ENCODE data around the gene OR5V1. TPM values are rescaled to one million over a fixed set of nuclear protein-coding genes. Genes with fewer than 3 reads are reported as not detected.

Gene OR5V1
- total RNA-seq, 1 experiment from 2014 or later: not detected

DNA sequence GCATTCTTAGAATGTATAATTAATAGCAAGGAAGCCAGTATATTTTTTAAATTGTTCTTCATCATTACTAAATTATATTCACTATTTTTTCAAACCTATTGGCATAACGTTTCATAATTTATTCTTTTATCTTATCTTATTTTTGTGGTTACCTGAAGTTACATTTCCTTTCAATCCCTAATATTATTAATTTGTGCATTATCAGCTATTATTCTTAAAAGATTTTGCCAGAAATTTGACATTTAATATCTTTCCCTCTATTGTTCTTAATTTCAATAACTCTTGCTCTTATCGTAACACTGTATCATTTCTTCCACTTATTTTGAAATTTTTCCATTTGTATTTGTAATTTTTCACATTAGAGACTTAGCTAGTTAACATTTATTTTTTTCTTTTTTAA is 48.7 kb downstream of the OR5V1 start:
- no peaks in the 10 kb centered on the region for H3K4me1 ChIP-seq (ENCODE audit: control insufficient read depth in 1 of 2, insufficient read depth in 2 of 2, low read length in 2 of 2)
- H3K9me3 ChIP-seq (ENCODE audit: control insufficient read depth in 1 of 2, insufficient read depth in 1 of 2, low read depth in 1 of 2, low read length in 2 of 2): no peaks in the 10 kb centered on the region
- H3K4me3 ChIP-seq (replicated peaks in 1 of 2; ENCODE audit: low read depth in 1 of 2, low read length in 2 of 2): no peak overlapping the region
- POLR2A ChIA-PET: no interaction called here
- TF ChIP-seq YY1 (IDR thresholded peaks at IDR 0.05; ENCODE audit: extremely low read depth, insufficient replicate concordance, low read depth, low read length): no peak
- no peak for TF ChIP-seq EGR1 (IDR thresholded peaks at IDR 0.05; ENCODE audit: low read depth)
- TF ChIP-seq SIN3A (IDR thresholded peaks at IDR 0.05; ENCODE audit: low read depth): no peak
- no peak for TF ChIP-seq ZFX (IDR thresholded peaks at IDR 0.05)
- TF ChIP-seq, protein P1, sequence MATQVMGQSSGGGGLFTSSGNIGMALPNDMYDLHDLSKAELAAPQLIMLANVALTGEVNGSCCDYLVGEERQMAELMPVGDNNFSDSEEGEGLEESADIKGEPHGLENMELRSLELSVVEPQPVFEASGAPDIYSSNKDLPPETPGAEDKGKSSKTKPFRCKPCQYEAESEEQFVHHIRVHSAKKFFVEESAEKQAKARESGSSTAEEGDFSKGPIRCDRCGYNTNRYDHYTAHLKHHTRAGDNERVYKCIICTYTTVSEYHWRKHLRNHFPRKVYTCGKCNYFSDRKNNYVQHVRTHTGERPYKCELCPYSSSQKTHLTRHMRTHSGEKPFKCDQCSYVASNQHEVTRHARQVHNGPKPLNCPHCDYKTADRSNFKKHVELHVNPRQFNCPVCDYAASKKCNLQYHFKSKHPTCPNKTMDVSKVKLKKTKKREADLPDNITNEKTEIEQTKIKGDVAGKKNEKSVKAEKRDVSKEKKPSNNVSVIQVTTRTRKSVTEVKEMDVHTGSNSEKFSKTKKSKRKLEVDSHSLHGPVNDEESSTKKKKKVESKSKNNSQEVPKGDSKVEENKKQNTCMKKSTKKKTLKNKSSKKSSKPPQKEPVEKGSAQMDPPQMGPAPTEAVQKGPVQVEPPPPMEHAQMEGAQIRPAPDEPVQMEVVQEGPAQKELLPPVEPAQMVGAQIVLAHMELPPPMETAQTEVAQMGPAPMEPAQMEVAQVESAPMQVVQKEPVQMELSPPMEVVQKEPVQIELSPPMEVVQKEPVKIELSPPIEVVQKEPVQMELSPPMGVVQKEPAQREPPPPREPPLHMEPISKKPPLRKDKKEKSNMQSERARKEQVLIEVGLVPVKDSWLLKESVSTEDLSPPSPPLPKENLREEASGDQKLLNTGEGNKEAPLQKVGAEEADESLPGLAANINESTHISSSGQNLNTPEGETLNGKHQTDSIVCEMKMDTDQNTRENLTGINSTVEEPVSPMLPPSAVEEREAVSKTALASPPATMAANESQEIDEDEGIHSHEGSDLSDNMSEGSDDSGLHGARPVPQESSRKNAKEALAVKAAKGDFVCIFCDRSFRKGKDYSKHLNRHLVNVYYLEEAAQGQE (IDR thresholded peaks at IDR 0.05; ENCODE audit: low read depth): no peak
- TF ChIP-seq SRF (IDR thresholded peaks at IDR 0.05; ENCODE audit: low read depth): no peak
- no peak for TF ChIP-seq EZH2phosphoT487 (IDR thresholded peaks at IDR 0.05; ENCODE audit: borderline replicate concordance)
- TF ChIP-seq, protein P2, sequence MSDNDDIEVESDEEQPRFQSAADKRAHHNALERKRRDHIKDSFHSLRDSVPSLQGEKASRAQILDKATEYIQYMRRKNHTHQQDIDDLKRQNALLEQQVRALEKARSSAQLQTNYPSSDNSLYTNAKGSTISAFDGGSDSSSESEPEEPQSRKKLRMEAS (IDR thresholded peaks at IDR 0.05): no peak
- TF ChIP-seq ELF1 (IDR thresholded peaks at IDR 0.05; ENCODE audit: borderline replicate concordance, low read depth): no peak
- TF ChIP-seq CEBPB (IDR thresholded peaks at IDR 0.05; ENCODE audit: low read depth): no peak
- no peak for TF ChIP-seq ZNF274 (IDR thresholded peaks at IDR 0.05; ENCODE audit: low read depth, low read length)
- no peak for TF ChIP-seq JUND (IDR thresholded peaks at IDR 0.05)
- no peak for TF ChIP-seq FOSL1 (IDR thresholded peaks at IDR 0.05; ENCODE audit: low read depth)
- TF ChIP-seq EZH2 (IDR thresholded peaks at IDR 0.05): no peak
- TF ChIP-seq, protein P3, sequence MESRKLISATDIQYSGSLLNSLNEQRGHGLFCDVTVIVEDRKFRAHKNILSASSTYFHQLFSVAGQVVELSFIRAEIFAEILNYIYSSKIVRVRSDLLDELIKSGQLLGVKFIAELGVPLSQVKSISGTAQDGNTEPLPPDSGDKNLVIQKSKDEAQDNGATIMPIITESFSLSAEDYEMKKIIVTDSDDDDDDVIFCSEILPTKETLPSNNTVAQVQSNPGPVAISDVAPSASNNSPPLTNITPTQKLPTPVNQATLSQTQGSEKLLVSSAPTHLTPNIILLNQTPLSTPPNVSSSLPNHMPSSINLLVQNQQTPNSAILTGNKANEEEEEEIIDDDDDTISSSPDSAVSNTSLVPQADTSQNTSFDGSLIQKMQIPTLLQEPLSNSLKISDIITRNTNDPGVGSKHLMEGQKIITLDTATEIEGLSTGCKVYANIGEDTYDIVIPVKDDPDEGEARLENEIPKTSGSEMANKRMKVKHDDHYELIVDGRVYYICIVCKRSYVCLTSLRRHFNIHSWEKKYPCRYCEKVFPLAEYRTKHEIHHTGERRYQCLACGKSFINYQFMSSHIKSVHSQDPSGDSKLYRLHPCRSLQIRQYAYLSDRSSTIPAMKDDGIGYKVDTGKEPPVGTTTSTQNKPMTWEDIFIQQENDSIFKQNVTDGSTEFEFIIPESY (IDR thresholded peaks at IDR 0.05; ENCODE audit: extremely low read depth, insufficient replicate concordance, low read length): no peak
- no peak for TF ChIP-seq RAD21 (IDR thresholded peaks at IDR 0.05; ENCODE audit: low read depth)
- no peak for TF ChIP-seq SP1 (IDR thresholded peaks at IDR 0.05; ENCODE audit: low read depth)
- no peak for TF ChIP-seq TCF7L2 (IDR thresholded peaks at IDR 0.05; ENCODE audit: borderline replicate concordance, extremely low read depth, insufficient read depth, insufficient read length)
- TF ChIP-seq POLR2AphosphoS5 (IDR thresholded peaks at IDR 0.05; ENCODE audit: low read depth, low read length): no peak
- no peak overlapping the region for H2AFZ ChIP-seq (ENCODE audit: low read depth, low read length, poor library complexity, severe bottlenecking)
- ATAC-seq (no peak), DNase-seq (ENCODE audit: low read depth, low spot score) (no peak)
- CTCF ChIA-PET: no interaction called here
- H3K79me2 ChIP-seq (ENCODE audit: insufficient read depth, low read length): no peaks in the 10 kb centered on the region
- H3K4me2 ChIP-seq (ENCODE audit: low read length): no peak overlapping the region
- BruUV-seq (replicated peaks): no TSS peak
- intact Hi-C loops (cut with micrococcal nuclease): no loop called here
- no peaks in the 10 kb centered on the region for H3K27me3 ChIP-seq (ENCODE audit: insufficient read depth, low read length)
- RAD21 ChIA-PET (ENCODE audit: low non-redundant PET in 1 of 2, low total read pairs in 2 of 2, uncharacterized antibody in 2 of 2, unreplicated experiment in 2 of 2): no interaction called here
- no peak overlapping the region for H3K9ac ChIP-seq (ENCODE audit: low read length)
- H3K36me3 ChIP-seq (ENCODE audit: control insufficient read depth in 1 of 2, insufficient read depth in 2 of 2, low read length in 2 of 2): no peaks in the 10 kb centered on the region
- H4K20me1 ChIP-seq (ENCODE audit: insufficient read depth): no peaks in the 10 kb centered on the region
- no peak overlapping the region for H3K27ac ChIP-seq (ENCODE audit: low read depth, low read length)
- no peaks in the 10 kb centered on the region; the same call in 1 of the 2 replicates for H3K9me2 ChIP-seq (ENCODE audit: insufficient read depth)

All from HCT116 (cell line).